Activated naive CD8-positive, alpha-beta T cell (primary cell): ENCODE measurements around the gene RBM45.
A peak's percentile ranks its signal among the peaks of the same experiment; 100 is the strongest.

Experiments used
- H3K27ac Mint-ChIP-seq: one replicate; pipeline ENCODE4 v1.8.0; 2021; ENCODE audit warnings: mixed read lengths
- H3K27me3 Mint-ChIP-seq: one replicate; pipeline ENCODE4 v1.8.0; 2021; ENCODE audit warnings: mixed read lengths
- H3K36me3 Mint-ChIP-seq: one replicate; pipeline ENCODE4 v1.8.0; 2021; ENCODE audit warnings: mixed read lengths
- H3K4me1 Mint-ChIP-seq: one replicate; pipeline ENCODE4 v1.8.0; 2021; ENCODE audit warnings: low read depth, mixed read lengths
- H3K4me3 Mint-ChIP-seq: one replicate; pipeline ENCODE4 v1.8.0; 2021; ENCODE audit warnings: mild to moderate bottlenecking, mixed read lengths
- H3K9me3 Mint-ChIP-seq: one replicate; pipeline ENCODE4 v1.8.0; 2021; ENCODE audit warnings: low read depth, mixed read lengths

The RBM45 gene

DNA sequence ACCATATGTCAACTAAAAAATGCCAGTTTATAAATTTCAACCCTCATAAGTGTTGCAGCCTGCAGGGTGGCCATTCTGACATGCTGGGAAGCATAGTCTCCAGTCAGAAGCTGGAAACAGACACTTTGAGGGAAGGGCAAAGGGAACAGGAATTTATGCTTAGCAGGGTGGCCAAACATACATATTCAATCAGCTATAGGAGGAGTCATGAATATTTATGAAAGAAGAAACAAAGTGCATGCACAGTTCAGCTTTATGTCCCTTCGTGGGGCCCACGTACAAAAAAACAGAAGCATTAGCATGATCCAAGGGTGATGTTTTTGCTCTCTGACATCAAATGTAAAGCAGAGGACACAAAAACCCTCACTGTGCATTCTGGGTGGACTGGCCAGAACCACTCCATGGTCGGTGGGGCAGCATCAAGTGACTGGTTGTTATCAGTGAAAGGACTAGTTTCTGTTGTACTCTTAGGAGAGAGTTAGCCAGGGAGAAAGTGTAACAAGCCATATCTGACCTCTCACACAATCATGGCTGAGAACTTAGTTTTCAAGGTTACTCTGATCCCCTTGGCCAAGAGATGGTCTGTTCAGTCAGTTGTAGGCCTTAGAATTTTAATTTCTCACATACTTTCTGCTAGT is 29.7 kb upstream of the RBM45 start:
- H3K36me3 Mint-ChIP-seq, result peaks cover 3% of the 10 kb centered on the region
- no peaks in the 10 kb centered on the region for H3K4me1 Mint-ChIP-seq
- no peak overlapping the region for H3K4me3 Mint-ChIP-seq
- no peak overlapping the region for H3K27ac Mint-ChIP-seq
- H3K9me3 Mint-ChIP-seq, result no peaks in the 10 kb centered on the region
- H3K27me3 Mint-ChIP-seq, result peaks cover 9% of the 10 kb centered on the region

DNA sequence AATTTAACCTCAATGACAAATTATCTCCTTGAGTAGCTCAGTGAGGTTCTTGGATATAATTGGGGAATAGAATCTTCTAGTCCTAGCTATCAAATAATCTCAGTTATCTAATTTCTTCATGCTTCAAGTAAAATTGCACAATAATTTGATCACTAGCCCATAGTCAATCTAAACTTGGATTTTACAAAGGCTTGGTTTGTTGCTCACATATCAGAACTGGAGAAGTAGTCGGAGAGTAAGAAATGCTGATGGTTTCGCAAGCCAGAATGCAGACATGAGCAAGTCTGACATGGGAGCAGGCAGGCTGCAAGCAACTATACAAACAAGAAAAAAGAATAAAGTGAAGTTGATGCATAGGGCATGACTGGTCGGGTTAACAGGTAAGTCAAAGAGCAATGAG is 28.0 kb upstream of the RBM45 start:
- H3K27ac Mint-ChIP-seq, result no peak overlapping the region
- H3K4me1 Mint-ChIP-seq, result no peaks in the 10 kb centered on the region
- no peak overlapping the region for H3K4me3 Mint-ChIP-seq

DNA sequence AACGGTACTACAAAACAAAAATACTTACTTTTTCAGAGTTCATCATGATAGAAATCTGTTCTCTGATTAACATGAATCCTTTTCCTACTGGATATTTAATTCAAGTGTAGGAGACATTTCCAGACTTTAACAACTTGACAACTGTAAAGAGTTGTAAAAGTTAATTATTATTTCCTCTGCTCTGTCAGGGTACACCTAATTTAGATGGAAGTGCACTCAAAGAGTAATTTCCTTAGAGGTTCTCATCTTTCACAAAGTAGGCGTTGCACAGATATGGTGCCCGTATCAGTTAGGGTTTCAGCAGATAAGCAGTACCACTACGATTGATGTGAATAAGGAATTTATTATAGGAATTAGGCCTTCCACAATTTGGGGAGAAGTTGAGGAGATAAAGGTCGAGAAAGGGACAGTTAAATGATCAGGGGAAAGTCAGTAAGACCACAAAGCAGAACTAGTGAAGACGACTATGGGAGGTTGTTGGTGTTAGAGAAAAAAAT is 23.4 kb upstream of the RBM45 start:
- H3K9me3 Mint-ChIP-seq, result no peaks in the 10 kb centered on the region
- H3K27ac Mint-ChIP-seq, result no peak overlapping the region
- no peaks in the 10 kb centered on the region for H3K36me3 Mint-ChIP-seq
- no peaks in the 10 kb centered on the region for H3K4me1 Mint-ChIP-seq
- peaks cover 9% of the 10 kb centered on the region for H3K27me3 Mint-ChIP-seq
- no peak overlapping the region for H3K4me3 Mint-ChIP-seq

More for the DNA sequence above, 28.0 kb upstream of the RBM45 start:
- no peaks in the 10 kb centered on the region for H3K9me3 Mint-ChIP-seq
- peaks cover 6% of the 10 kb centered on the region for H3K27me3 Mint-ChIP-seq
- H3K36me3 Mint-ChIP-seq, result peaks cover 3% of the 10 kb centered on the region

DNA sequence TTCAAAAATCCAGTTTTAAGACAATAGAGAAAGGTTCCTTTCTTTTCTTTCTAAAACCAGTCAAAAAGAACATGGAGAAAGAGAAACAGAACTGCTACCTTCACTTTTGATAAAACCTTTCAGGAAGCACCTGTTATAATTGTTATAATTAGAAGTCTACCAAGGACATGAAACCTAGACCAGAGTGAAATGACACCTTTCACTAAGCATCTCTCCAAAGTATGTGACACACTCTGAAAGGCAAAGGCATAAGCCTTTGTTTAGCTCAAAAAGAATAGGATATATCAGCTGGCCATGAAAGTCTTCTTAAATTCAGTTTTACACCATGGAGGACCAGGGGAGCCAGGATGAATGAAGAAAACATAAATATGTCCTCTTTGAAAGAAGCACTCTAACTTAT is 18.8 kb upstream of the RBM45 start:
- no peaks in the 10 kb centered on the region for H3K9me3 Mint-ChIP-seq
- peaks cover 4% of the 10 kb centered on the region for H3K27me3 Mint-ChIP-seq
- no peak overlapping the region for H3K4me3 Mint-ChIP-seq
- no peaks in the 10 kb centered on the region for H3K4me1 Mint-ChIP-seq
- H3K27ac Mint-ChIP-seq, result no peak overlapping the region
- no peaks in the 10 kb centered on the region for H3K36me3 Mint-ChIP-seq

DNA sequence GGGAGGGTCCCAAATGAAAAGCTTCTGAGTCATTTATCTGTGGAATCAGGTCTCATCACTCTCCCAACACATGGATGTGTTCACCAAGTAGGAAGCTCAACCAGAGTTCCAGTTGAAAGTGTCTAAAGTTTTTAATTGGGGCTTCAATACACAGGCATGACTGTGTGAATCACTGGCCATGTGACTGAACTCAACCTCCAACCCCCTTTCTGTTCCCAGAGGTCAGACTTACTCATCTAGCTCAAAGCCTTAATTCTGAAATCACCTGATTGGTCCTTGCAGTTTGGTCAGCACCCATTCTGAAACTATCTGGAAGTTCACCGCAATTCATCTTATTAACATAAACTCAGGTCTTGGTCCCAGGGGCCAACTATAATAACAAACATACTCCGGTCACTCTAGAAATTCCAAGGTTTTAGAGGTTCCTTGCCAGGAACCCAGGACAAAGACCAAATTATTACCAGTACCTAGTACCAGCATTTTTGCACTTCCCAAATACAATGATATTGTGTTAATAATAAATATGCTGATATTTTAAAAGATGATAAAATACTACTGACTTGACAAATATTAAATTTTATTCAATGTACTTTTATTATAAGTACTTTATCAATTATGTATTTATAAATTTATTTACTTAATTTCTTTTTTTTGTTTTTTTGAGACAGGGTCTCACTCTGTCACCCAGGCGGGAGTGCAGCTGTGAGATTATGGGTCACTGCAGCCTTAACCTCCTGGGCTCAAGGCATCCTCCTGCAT is 10.7 kb upstream of the RBM45 start:
- H3K4me1 Mint-ChIP-seq, result no peaks in the 10 kb centered on the region
- no peaks in the 10 kb centered on the region for H3K27me3 Mint-ChIP-seq
- H3K4me3 Mint-ChIP-seq, result no peak overlapping the region
- no peak overlapping the region for H3K27ac Mint-ChIP-seq
- no peaks in the 10 kb centered on the region for H3K36me3 Mint-ChIP-seq
- no peaks in the 10 kb centered on the region for H3K9me3 Mint-ChIP-seq

DNA sequence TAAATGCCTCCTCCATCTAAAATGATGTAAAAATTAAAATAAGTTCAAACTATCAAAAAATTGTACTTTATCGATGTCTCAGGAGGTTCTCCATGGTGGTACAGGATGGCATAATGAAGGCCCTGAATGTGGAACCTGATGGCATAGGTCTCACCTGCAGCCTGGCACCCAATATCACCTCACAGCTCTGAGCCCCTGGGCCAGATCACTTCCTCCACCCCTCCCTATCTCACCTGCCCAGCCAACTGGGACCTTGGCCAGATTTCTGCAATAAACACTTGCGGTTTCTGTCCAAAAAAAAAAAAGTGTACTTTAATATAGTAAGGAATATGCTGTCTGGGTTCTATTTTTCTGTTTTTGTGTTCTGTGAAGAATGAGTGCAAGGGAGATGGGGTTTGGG is 6.7 kb upstream of the RBM45 start:
- no peak overlapping the region for H3K27ac Mint-ChIP-seq
- no peak overlapping the region for H3K4me3 Mint-ChIP-seq
- no peaks in the 10 kb centered on the region for H3K27me3 Mint-ChIP-seq
- H3K9me3 Mint-ChIP-seq, result no peaks in the 10 kb centered on the region
- H3K4me1 Mint-ChIP-seq, result peaks cover 2% of the 10 kb centered on the region
- no peaks in the 10 kb centered on the region for H3K36me3 Mint-ChIP-seq

DNA sequence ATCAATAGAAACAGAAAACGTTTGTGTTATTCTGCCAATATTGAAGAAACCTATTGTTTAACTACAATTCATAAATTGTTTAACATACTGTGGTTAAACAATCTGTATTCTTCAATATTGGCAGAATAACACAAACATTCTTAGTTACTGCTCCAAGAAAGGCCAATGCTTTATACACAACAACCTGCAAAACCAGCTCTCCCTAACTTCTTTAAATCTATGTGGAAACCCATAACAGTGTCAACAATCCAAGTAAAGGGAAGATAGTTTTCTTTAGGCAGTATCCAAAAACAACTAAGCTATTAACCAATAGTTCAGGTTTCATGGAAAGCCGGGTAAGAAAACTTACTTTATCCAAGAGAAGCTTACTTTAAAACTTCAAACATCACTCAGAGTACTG is 6.2 kb upstream of the RBM45 start:
- no peak overlapping the region for H3K4me3 Mint-ChIP-seq
- H3K27me3 Mint-ChIP-seq, result no peaks in the 10 kb centered on the region
- H3K27ac Mint-ChIP-seq, result no peak overlapping the region
- H3K9me3 Mint-ChIP-seq, result no peaks in the 10 kb centered on the region
- peaks cover 2% of the 10 kb centered on the region for H3K4me1 Mint-ChIP-seq
- H3K36me3 Mint-ChIP-seq, result no peaks in the 10 kb centered on the region

DNA sequence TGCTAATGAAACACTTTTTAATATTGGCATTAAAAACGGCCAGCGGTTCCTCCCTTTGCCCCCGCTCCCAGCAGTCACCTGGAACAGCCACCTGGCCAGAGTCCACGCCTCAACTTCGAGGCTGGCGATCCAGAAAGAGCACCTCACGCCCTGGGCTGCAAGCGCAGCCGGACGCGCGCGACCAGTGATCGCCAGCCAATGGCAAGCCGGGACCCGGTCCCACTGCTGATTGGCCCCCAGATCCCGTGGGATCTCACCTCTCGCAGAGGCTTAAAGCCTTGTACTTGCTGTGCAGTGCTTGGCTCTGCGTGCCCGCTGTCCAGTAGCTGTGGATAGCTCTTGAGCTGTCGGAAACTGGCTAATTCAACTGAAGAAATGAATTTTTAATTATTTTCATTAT is 4.1 kb upstream of the RBM45 start:
- H3K9me3 Mint-ChIP-seq, result no peaks in the 10 kb centered on the region
- no peak overlapping the region for H3K27ac Mint-ChIP-seq
- H3K4me1 Mint-ChIP-seq, result peaks cover 12% of the 10 kb centered on the region
- H3K4me3 Mint-ChIP-seq, result no peak overlapping the region
- H3K36me3 Mint-ChIP-seq, result no peaks in the 10 kb centered on the region
- H3K27me3 Mint-ChIP-seq, result no peaks in the 10 kb centered on the region

DNA sequence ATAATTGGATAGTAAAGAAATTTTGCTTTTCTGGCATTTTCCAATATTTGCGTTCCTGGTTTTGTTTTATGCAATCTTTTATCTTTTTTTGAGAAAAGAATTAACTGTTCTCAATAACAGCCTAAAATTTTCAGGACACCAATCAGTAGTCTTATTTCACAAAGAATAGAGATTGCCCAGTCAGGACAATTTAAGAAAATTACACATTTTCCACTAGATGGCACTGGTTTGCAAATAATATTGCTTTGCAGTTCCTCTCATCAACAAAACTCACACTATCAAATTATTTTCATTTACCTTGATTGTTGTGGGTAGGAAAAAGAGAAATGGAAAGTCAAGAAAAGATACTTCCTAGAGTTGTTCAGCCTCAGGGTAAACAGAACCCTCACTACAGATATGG is 2.4 kb upstream of the RBM45 start:
- Mint-ChIP-seq H3K4me1 (peaks cover 28% of the 10 kb centered on the region), H3K4me3 (no peak overlapping the region), H3K27me3 (no peaks in the 10 kb centered on the region), H3K9me3 (no peaks in the 10 kb centered on the region), H3K27ac (no peak overlapping the region), H3K36me3 (no peaks in the 10 kb centered on the region)

DNA sequence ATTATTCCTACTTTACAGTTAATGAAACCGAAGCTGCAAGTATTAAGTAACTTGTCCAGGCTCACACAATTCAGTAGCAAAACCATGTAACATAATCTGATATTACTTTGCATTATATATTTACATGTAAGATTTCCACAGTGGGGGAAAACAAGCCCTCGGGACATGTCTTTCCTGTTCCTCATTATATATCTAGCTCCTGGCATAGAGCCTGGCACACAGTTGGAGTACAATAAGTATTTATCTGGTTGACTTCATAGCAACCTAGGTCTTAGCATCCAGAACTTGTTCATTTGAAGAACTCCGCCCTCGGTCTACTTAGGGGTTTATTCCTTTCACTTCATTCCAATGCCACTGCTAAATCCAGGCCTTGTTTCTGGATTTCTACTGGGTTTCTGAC is 1.6 kb upstream of the RBM45 start:
- Mint-ChIP-seq H3K27me3 (no peaks in the 10 kb centered on the region), H3K27ac (no peak overlapping the region), H3K36me3 (no peaks in the 10 kb centered on the region), H3K9me3 (no peaks in the 10 kb centered on the region), H3K4me1 (peaks cover 35% of the 10 kb centered on the region), H3K4me3 (no peak overlapping the region)

DNA sequence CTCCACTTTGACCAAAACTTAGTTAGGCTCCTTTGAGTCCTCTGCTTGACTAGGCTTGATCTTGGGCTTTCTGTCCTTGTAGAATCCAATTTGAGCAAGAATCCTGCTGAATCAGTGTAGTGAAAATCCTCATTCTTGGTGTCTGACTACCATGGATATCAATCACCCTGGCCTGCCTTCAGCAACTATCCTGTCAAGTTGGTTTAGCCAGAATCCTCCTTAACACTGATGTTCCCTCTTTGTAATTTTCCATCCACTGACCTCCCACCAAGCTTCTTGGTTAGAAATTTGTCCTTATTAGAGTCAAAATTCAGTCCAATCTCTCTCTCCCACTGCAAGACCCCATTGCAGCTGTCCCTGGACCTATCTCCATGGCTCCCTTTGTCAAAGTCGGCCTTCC is 494 bp upstream of the RBM45 start:
- no peaks in the 10 kb centered on the region for H3K9me3 Mint-ChIP-seq
- H3K4me3 Mint-ChIP-seq, result peak overlapping the region; percentile 94
- no peaks in the 10 kb centered on the region for H3K36me3 Mint-ChIP-seq
- H3K27ac Mint-ChIP-seq, result peak overlapping the region; percentile 66
- no peaks in the 10 kb centered on the region for H3K27me3 Mint-ChIP-seq
- H3K4me1 Mint-ChIP-seq, result peaks cover 40% of the 10 kb centered on the region

DNA sequence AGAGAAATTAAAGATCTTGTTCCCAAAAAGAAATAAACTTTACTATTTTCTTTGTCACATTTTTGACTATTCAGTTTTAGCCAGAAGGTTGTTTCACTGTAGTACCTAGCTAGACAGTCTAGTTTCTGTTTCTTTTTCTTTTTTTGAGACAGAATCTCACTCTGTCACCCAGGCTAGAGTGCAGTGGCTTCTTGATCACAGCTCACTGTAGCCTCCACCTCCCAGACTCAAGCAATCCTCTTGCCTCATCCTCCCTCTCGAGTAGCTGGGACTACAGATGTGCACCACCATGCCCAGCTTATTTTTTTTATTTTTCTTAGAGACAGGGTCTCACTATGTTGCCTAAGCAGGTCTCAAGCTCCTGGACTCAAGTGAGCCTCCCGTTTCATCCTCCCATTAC is 2.2 kb downstream of the RBM45 start:
- Mint-ChIP-seq H3K36me3 (peaks cover 5% of the 10 kb centered on the region), H3K4me1 (peaks cover 51% of the 10 kb centered on the region), H3K9me3 (no peaks in the 10 kb centered on the region), H3K27me3 (no peaks in the 10 kb centered on the region), H3K27ac (peak overlapping the region; percentile 22), H3K4me3 (peak overlapping the region; percentile 94)

DNA sequence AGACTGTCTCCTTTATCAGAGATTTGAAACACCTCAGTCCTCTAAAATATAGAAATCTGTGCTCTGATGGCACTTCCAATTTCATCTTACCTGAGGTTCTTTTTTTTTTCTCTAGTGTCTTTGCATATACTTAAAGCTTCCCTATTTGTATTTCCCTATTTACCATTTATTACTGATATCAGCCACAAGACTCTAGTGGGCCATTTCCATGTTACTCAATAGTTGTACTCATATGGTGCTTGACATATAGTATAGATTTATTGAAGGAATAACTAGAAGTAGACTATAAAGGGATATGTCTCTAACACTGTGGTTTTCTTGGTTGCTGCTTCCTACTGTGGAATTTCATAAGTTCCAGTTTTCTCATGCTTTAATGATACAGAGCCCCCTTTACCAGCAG is 3.0 kb downstream of the RBM45 start:
- Mint-ChIP-seq H3K27me3 (no peaks in the 10 kb centered on the region), H3K9me3 (no peaks in the 10 kb centered on the region), H3K4me1 (peaks cover 54% of the 10 kb centered on the region), H3K4me3 (no peak overlapping the region), H3K36me3 (peaks cover 5% of the 10 kb centered on the region), H3K27ac (no peak overlapping the region)

DNA sequence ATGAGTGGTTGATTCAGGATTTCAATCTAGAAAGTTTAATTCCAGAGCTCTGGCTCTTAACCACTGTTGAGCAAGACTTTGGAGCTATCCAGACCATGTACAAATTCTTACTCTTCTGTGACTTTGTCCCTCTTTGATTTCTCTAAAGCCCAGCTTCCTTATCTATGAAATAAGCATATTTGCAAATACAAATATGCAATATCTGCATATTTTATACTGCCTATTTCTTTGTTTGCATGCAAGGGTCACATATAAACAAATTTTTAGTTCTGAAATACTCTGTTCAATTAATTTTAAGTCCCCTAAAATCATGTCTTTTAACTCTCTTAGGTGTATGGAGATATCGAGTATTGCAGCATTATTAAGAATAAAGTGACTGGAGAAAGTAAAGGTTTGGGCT is 5.5 kb downstream of the RBM45 start:
- H3K36me3 Mint-ChIP-seq, result peaks cover 8% of the 10 kb centered on the region
- H3K4me1 Mint-ChIP-seq, result peaks cover 47% of the 10 kb centered on the region
- H3K4me3 Mint-ChIP-seq, result no peak overlapping the region

DNA sequence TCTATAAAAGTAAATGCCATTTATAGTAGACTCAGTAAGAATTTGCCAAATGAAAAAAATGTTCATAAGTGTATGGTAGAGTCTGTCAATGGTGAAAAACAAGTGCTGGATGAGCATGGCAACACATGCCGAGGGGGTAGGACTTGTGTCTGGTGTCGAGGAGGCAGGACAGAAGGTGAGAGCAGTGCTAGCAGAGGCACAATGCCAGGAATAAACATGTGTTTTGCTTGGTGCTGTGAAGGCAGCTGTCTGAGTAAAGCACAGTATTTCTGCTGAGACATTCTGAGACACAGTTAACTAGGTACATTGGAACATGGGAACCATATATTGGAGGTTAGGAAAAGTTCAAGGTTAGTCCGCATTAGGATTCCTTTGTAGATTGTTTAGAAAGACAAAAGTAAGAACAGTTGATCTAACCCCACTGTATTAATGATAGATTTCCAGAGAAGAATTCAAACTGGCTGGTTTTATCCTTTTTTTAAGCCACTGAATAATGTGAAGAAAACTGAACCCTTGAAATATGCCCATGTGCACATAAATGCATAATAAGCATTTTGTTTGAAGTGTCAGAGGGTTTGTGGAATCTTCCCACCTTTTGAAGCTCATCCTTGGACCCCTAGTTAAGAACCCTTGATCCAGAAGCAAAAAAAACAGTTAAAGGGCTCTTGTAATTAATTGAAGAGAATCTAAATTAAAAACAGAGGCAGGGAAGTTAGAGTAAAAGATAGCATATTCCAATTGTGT is 7.1 kb downstream of the RBM45 start:
- H3K27me3 Mint-ChIP-seq, result no peaks in the 10 kb centered on the region
- H3K4me3 Mint-ChIP-seq, result no peak overlapping the region
- H3K9me3 Mint-ChIP-seq, result no peaks in the 10 kb centered on the region
- H3K4me1 Mint-ChIP-seq, result peaks cover 33% of the 10 kb centered on the region
- peaks cover 12% of the 10 kb centered on the region for H3K36me3 Mint-ChIP-seq
- H3K27ac Mint-ChIP-seq, result no peak overlapping the region

More for the DNA sequence above, 5.5 kb downstream of the RBM45 start:
- H3K27me3 Mint-ChIP-seq, result no peaks in the 10 kb centered on the region
- H3K27ac Mint-ChIP-seq, result no peak overlapping the region
- H3K9me3 Mint-ChIP-seq, result no peaks in the 10 kb centered on the region
